GM03348 (cell line): Measurements from ENCODE around the gene FAM171A2.

Source experiments
- DNase-seq: peaks from one replicate; pipeline ENCODE4 v3.0.0; 2012; ENCODE audit warnings: low spot score

FAM171A2 gene

GRCh38 chr17:44307387-44308186, 56.1 kb downstream of the FAM171A2 start:
- DNase-seq = peak; percentile 66

GRCh38 chr17:44304651-44305050, 59.0 kb downstream of the FAM171A2 start:
- no peak for DNase-seq
